Naive B cell (primary cell): ENCODE results near the gene MPL. TPM values are rescaled to one million over a fixed set of nuclear protein-coding genes. Genes with fewer than 3 reads are reported as not detected.
"Not testable (repeated sequence)": the region's sequence is repeated elsewhere in the genome, so short reads cannot be mapped to it uniquely, and the experiment has no call there.

Source experiments
- ATAC-seq, 2 donors: fragments of 150-1000 bp; cut with Tn5 transposase; 2 replicates each; pipeline ENCODE4 v1.10.0; 2021; ENCODE audit warnings: low read depth in 2 of 2, mild to moderate bottlenecking in 2 of 2, moderate library complexity in 2 of 2
- DNase-seq: peaks from one replicate; pipeline ENCODE4 v3.0.0; 2022
- H3K27ac Mint-ChIP-seq, 6 donors: one replicate each; pipeline ENCODE4 v1.8.0; 2020 to 2022; ENCODE audit warnings: mild to moderate bottlenecking in 6 of 6, mixed read lengths in 6 of 6, moderate library complexity in 5 of 6, inconsistent platforms in 2 of 6
- H3K27me3 Mint-ChIP-seq, 3 donors: one replicate each; pipeline ENCODE4 v1.8.0; 2021 to 2022; ENCODE audit warnings: mixed read lengths in 3 of 3, mild to moderate bottlenecking in 1 of 3
- H3K36me3 Mint-ChIP-seq, 2 donors: one replicate each; pipeline ENCODE4 v1.8.0; 2020 to 2022; ENCODE audit warnings: mixed read lengths in 2 of 2, inconsistent platforms in 1 of 2, mild to moderate bottlenecking in 1 of 2
- H3K4me1 Mint-ChIP-seq, 3 donors: one replicate each; pipeline ENCODE4 v1.8.0; 2020 to 2022; ENCODE audit warnings: mixed read lengths in 3 of 3, inconsistent platforms in 1 of 3, mild to moderate bottlenecking in 1 of 3, moderate library complexity in 1 of 3
- H3K4me3 Mint-ChIP-seq, 8 donors: one replicate each; pipeline ENCODE4 v1.8.0; 2020 to 2022; ENCODE audit warnings: mild to moderate bottlenecking in 8 of 8, mixed read lengths in 8 of 8, moderate library complexity in 8 of 8, inconsistent platforms in 2 of 8
- H3K9me3 Mint-ChIP-seq, 7 donors: one replicate each; pipeline ENCODE4 v1.8.0; 2020 to 2022; ENCODE audit warnings: mixed read lengths in 7 of 7, mild to moderate bottlenecking in 5 of 7, inconsistent platforms in 2 of 7, moderate library complexity in 1 of 7
- polyA plus RNA-seq, 6 donors: library from polyadenylated mRNA; unstranded; fragments of 300-500 nt; fragmentation: Illumina TruSeq; gene quantifications; one replicate each; pipeline ENCODE4 v1.2.3, GENCODE V29; 2021; ENCODE audit warnings: low read depth in 6 of 6

MPL gene
- polyA plus RNA-seq, 6 donors from 2014 or later: 0.32 TPM; not detected in 5

DNA sequence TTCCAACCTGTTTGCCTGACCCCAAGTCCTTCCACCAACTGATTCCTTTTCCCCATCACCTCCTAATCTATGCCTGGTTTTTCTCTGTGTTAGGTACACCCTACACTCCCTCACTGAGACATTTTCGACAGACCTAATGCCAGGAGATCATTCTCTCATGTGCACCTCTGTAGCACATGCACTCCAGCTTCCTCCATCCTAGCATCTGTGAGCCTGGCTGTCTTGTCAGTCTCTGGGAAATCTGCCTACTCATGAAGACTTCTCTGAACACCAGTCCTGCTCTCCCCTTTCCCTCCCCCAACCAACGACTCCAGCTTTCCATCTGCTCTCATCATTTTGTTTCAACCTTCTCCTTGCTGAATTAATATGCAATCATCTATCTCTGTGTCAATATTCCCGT lies 51.0 kb downstream of the MPL start:
- Mint-ChIP-seq H3K36me3 (peaks cover 11 to 16% of the 10 kb centered on the region in 2 donors), H3K27me3 (no peaks in the 10 kb centered on the region), H3K4me3 (peak overlapping the region; percentile 98 to 100 (median 100)), H3K4me1 (peaks cover 32 to 46% (median 45%) of the 10 kb centered on the region in 3 donors), H3K9me3 (no peaks in the 10 kb centered on the region), H3K27ac (peak overlapping the region in 3 of 6 donors; percentile 36 to 96 (median 89))
- no peak for DNase-seq
- ATAC-seq: no peak

DNA sequence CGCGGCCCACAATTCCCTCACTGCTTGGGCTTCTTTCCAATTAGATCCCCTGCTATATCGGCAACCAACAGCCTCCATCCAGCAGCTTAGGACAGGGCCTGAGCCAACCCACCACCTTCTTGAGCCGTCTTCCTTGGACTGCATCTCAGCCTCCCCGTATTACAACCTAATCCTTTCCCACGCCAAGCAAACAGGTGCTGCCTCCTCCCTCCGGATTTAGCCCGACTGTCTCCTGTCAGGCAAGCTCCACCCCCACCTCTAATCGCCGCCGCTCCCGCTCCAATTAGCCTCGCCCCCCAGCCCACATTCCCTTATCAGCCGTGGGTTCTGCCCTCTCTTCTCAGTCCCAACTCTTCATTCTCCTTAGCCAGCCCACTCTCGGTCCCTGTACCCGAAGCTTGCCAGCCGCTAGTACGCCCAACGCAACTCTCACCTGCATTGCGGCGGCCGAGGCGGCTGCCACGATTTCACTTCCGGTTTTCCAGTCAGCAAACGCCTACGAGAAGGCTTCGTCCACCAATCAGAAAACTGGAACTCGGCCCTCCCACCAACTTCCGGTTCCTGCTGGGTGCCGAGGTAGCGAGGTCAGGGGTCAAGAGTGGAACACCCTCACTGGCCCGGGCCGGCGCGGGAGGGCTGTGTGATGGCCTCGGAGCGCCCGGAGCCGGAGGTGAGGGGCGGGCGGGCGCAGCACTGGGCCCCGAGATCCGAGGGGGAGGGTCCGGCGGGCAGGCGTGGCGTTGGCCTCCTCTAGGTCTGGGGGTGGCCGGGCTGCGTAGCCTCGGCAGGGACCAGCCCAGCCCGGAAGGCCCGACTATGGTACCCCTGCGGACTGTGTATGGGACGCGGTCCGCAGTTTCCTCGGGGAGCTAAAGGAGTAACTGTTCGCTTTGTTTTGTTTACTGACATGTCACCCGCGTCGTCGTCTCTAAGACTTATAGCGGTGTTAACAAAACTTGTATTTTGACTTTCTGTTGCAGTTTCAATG lies 52.0 kb downstream of the MPL start, which contains the start of the genes MED8 and SZT2:
MED8 (minus strand) TSS at position 475 of the 988 bp plus-strand sequence; CDS start at position 439, 36 bp downstream.
SZT2 (plus strand) TSS at position 574 of the 988 bp plus-strand sequence; CDS start at position 644, 70 bp downstream.
- Mint-ChIP-seq H3K4me1 (peaks cover 35 to 52% (median 49%) of the 10 kb centered on the region in 3 donors), H3K9me3 (no peaks in the 10 kb centered on the region)

DNA sequence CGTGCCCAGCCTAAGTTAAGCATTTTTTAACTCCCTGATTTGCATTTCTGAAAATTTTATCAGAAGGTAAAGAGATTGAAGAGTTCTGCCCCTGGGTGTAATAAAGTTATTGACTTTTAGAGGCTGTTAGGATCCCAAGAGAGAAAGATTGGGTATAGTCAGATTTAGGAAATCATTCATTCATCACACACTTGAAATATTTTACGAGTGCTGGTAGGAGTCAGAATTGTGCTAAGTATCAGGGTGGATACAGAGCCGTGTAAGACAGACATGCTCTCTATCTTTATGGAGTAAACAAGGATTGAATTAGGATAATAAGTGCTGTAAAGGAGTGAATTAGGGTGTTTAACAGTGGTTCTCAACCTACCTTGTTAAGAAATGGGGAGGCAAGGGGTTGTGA lies 55.1 kb downstream of the MPL start:
- H3K36me3 Mint-ChIP-seq: no peaks in the 10 kb centered on the region
- DNase-seq: no peak
- no peaks in the 10 kb centered on the region for H3K9me3 Mint-ChIP-seq
- H3K27me3 Mint-ChIP-seq: no peaks in the 10 kb centered on the region
- peaks cover 42 to 60% (median 49%) of the 10 kb centered on the region in 3 donors for H3K4me1 Mint-ChIP-seq
- H3K27ac Mint-ChIP-seq: no peak overlapping the region
- no peak for ATAC-seq
- H3K4me3 Mint-ChIP-seq: peak overlapping the region in 2 of 8 donors; percentile 4 to 62

More for the DNA sequence above, 52.0 kb downstream of the MPL start, which contains the start of the genes MED8 and SZT2:
- ATAC-seq (peak; percentile 89), DNase-seq (peak; percentile 88)
- peak within 1 kb of the TSS; percentile 88 to 99 (median 98) for H3K27ac Mint-ChIP-seq
- peaks cover 11 to 16% of the 10 kb centered on the region in 2 donors for H3K36me3 Mint-ChIP-seq
- peak within 1 kb of the TSS; percentile 98 to 100 (median 100) for H3K4me3 Mint-ChIP-seq
- no peaks in the 10 kb centered on the region for H3K27me3 Mint-ChIP-seq

DNA sequence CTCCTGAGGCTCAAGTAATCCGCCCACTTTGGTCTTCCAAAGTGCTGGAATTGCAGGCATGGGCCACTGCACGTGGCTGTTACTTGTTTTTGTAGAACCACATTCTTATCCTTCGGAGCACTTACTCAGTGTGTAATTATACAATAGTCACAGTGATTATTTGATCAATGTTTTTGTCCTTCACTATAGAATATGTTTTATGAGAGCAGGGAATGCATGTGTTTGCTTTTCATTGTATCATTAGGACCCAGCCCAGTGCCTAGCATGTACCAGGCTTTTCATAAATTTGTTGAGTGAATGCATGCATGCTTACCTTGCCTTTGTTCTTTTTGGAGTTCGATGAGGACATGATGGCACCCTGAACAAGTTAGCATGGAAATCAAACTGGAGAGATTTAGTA lies 57.9 kb downstream of the MPL start:
- Mint-ChIP-seq H3K4me1 (peaks cover 24 to 37% (median 29%) of the 10 kb centered on the region in 3 donors), H3K4me3 (no peak overlapping the region), H3K27ac (no peak overlapping the region)

DNA sequence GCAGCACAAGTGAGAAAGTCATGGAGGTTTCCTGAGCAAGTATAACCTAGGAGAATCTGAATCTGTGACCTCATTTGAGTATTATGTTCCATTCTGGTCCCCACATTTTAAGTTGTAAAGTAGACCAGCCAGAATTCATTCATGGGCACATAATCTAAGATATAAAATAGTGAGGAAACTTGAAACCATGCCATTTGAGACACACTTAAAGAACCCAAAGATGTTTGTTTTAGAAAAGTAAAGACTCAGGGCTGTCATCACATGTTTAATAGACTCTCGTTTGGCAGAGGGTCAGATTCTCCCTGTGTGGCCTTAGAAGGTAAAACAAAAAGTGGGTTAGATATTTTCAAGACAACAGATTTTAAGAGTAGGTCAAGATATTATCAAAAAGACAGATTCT lies 58.4 kb downstream of the MPL start:
- H3K27ac Mint-ChIP-seq: no peak overlapping the region
- peaks cover 19 to 34% (median 26%) of the 10 kb centered on the region in 3 donors for H3K4me1 Mint-ChIP-seq
- no peak for DNase-seq
- H3K36me3 Mint-ChIP-seq: no peaks in the 10 kb centered on the region
- H3K27me3 Mint-ChIP-seq: no peaks in the 10 kb centered on the region
- ATAC-seq: no peak
- no peaks in the 10 kb centered on the region for H3K9me3 Mint-ChIP-seq
- no peak overlapping the region for H3K4me3 Mint-ChIP-seq

More for the DNA sequence above, 57.9 kb downstream of the MPL start:
- ATAC-seq: no peak
- Mint-ChIP-seq H3K27me3 (no peaks in the 10 kb centered on the region), H3K36me3 (no peaks in the 10 kb centered on the region), H3K9me3 (no peaks in the 10 kb centered on the region)
- DNase-seq: no peak

DNA sequence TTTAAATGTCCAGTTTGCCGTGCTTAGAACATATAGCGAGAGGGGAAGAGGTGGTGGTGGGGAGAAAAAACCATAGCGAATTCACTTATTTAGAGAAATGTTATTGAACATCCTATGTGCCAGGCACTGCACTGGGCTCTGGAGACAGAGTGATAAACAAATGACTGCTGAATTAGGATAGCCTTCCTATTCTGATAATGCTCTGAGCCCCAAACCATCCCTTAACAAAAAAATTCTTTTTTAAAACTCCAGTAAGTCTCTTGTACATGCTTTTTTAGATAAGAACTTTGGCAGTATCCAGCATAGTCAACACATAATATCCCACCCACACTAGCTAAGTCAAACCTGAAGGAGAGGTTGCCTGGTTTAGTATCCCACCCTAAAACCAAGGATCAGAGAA lies 60.6 kb downstream of the MPL start:
- no peak overlapping the region for H3K4me3 Mint-ChIP-seq
- no peaks in the 10 kb centered on the region for H3K27me3 Mint-ChIP-seq
- H3K4me1 Mint-ChIP-seq: peaks cover 14 to 38% (median 32%) of the 10 kb centered on the region in 3 donors
- no peak for ATAC-seq
- H3K36me3 Mint-ChIP-seq: peaks cover under 1 to 3% of the 10 kb centered on the region in 2 donors
- peak overlapping the region in 1 of 6 donors; percentile 51 for H3K27ac Mint-ChIP-seq
- H3K9me3 Mint-ChIP-seq: no peaks in the 10 kb centered on the region
- no peak for DNase-seq

DNA sequence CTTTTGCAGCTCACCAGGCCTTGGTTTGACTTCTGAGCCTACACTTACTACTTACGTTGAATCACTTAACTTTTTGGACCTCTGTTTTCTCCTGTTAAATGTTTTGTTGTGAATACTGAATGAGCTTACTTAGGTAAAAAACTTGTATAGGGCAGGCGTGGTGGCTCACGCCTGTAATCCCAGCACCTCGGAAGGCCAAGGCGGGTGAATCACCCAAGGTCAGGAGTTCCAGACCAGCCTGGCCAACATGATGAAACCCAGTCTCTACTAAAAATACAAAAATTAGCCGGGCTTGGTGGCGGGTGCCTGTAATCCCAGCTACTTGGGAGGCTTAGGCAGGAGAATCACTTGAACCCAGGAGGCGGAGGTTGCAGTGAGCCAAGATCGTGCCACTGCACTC lies 62.8 kb downstream of the MPL start:
- Mint-ChIP-seq H3K4me1 (peaks cover 4 to 29% (median 29%) of the 10 kb centered on the region in 3 donors), H3K27ac (peak overlapping the region in 1 of 6 donors; percentile 76), H3K36me3 (peaks cover 13 to 16% of the 10 kb centered on the region in 2 donors)
- not testable (repeated sequence) for H3K4me3 Mint-ChIP-seq, ATAC-seq, H3K27me3 Mint-ChIP-seq, H3K9me3 Mint-ChIP-seq, DNase-seq

DNA sequence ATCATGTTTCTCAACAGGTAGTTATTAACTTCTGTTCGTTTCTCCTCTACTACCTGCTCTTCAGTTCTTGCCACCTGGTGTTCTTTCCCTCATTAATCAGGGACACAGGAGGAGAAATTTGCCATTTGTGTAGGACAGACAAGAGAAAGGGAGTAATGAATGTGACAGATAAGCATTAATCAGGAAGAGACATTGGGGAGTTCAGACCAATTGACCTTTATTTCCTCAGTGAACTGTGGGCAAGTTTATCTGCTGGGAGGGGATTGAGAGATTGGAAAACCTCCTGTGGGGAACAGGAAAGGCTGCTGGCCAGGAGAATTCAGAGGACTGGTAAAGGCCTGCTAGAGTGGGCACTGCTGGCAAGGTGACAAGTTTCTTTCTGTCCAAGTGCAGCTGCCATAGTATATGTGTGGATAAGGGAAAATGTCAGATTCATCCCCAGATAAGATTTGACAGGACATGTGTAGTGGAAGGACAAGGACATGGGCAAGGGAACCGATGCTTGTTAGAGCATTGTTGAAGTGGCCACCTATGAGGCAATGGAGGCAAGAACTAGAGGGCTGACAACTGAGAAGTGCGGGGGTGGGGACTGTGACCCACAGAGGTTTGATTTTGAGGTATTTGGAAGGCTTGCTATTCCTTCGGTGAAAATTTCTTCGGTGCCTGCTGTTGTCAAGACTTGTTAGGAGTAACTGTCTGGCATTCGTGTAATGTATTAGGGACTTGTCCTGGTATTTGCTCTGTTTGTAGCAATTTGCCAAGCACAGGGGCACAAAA lies 64.7 kb downstream of the MPL start:
- H3K36me3 Mint-ChIP-seq: peaks cover 22 to 34% of the 10 kb centered on the region in 2 donors
- peak overlapping the region in 3 of 6 donors; percentile 10 to 85 (median 52) for H3K27ac Mint-ChIP-seq
- DNase-seq (no peak), ATAC-seq (no peak)
- no peaks in the 10 kb centered on the region for H3K27me3 Mint-ChIP-seq
- peaks cover 4 to 22% (median 17%) of the 10 kb centered on the region in 3 donors for H3K4me1 Mint-ChIP-seq
- H3K4me3 Mint-ChIP-seq: no peak overlapping the region
- no peaks in the 10 kb centered on the region for H3K9me3 Mint-ChIP-seq

Other genes with a start within 250 kb of the MPL start
- gene EBNA1BP2, start 165.5 kb upstream of the MPL start, polyA plus RNA-seq: 10 to 100 TPM; 50.6 to 64.8 (median 57.0) TPM
- gene CFAP57, start 165.5 kb upstream of the MPL start, polyA plus RNA-seq: 1 to 10 TPM in 1 of 6 donors, under 1 TPM in 5; 0.13 to 1.0 (median 0.24) TPM
- under 1 TPM in 1 of 6 donors, not detected in 5; 0.41 TPM for gene TMEM125, start 67.8 kb upstream of the MPL start, polyA plus RNA-seq
- gene C1orf210, start 52.2 kb upstream of the MPL start, polyA plus RNA-seq: not detected
- gene TIE1, start 36.8 kb upstream of the MPL start, polyA plus RNA-seq: not detected
- gene CDC20, start 21.2 kb downstream of the MPL start, polyA plus RNA-seq: under 1 TPM in 2 of 6 donors, not detected in 4; 0.16 to 0.28 TPM
- 10 to 100 TPM; 55.8 to 91.0 (median 69.4) TPM for gene ELOVL1, start 30.2 kb downstream of the MPL start, polyA plus RNA-seq
- 10 to 100 TPM; 22.4 to 40.5 (median 33.2) TPM for gene MED8, start 52.0 kb downstream of the MPL start, polyA plus RNA-seq
- gene SZT2, start 52.1 kb downstream of the MPL start, polyA plus RNA-seq: 10 to 100 TPM in 1 of 6 donors, 1 to 10 TPM in 4, under 1 TPM in 1; 0.77 to 11.6 (median 6.3) TPM
- gene HYI, start 116.1 kb downstream of the MPL start, polyA plus RNA-seq: 1 to 10 TPM in 5 of 6 donors, under 1 TPM in 1; 0.79 to 2.5 (median 2.1) TPM
- 1 to 10 TPM in 1 of 6 donors, under 1 TPM in 1, not detected in 4; 0.19 to 2.3 TPM for gene PTPRF, start 193.1 kb downstream of the MPL start, polyA plus RNA-seq